Measurements from ENCODE around the gene KRT82.

- TF ChIP-seq CTCF (IDR thresholded peaks at IDR 0.05) (no peak), POLR2AphosphoS5 (IDR thresholded peaks at IDR 0.05; ENCODE audit: insufficient read depth in 1 of 2, low read depth in 1 of 2) (no peak), POLR2A (IDR thresholded peaks at IDR 0.05) (no peak)
These were observed 49.2 kb downstream of the KRT82 start for GRCh38 chr12:52356762-52357580.

Data from vagina (tissue), 2 donors.